Gastrocnemius medialis (tissue), 4 donors: ENCODE measurements around the gene DOCK7.

ENCODE experiments used
- POLR2A ChIP-seq, 2 donors: fragments of 450-650 bp; IDR thresholded peaks; one replicate each; pipeline ENCODE4 v1.6.1; 2017; ENCODE audit warnings: antibody characterized with exemption in 2 of 2, mild to moderate bottlenecking in 2 of 2, moderate library complexity in 2 of 2
- TF ChIP-seq, protein P1 (sequence below), 5 experiments: fragments of 450-650 bp in 3 of 5; fragments of 200-600 bp in 2 of 5; sonication (generic) in 2 of 5; IDR thresholded peaks in 4 of 5; conservative IDR thresholded peaks in 1 of 5; 1 replicate in 4 of 5; 2 replicates in 1 of 5; pipeline ENCODE4 v1.5.1; 2016 to 2019; ENCODE audit warnings: antibody characterized with exemption in 5 of 5, mild to moderate bottlenecking in 3 of 5, moderate library complexity in 3 of 5

DNA sequence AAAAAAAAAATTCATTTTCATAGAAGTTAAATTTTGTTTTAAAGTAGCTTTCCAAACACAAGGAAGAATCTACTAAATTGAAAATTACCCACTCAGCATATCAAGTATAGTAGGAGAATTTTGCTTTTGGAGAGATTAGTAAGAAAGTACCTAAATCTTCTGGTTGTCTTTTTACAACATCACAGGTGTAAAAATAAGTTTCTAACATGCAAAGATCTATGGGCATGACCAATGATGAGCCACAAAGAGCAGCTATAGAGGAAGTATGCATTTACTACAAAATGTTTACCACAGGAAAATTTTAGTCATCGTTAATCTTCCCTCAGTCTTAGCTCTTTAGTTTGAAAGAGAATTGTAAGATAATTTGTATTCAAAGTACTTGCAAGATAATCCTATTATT is 62.8 kb downstream of the DOCK7 start:
- TF ChIP-seq, protein P1, sequence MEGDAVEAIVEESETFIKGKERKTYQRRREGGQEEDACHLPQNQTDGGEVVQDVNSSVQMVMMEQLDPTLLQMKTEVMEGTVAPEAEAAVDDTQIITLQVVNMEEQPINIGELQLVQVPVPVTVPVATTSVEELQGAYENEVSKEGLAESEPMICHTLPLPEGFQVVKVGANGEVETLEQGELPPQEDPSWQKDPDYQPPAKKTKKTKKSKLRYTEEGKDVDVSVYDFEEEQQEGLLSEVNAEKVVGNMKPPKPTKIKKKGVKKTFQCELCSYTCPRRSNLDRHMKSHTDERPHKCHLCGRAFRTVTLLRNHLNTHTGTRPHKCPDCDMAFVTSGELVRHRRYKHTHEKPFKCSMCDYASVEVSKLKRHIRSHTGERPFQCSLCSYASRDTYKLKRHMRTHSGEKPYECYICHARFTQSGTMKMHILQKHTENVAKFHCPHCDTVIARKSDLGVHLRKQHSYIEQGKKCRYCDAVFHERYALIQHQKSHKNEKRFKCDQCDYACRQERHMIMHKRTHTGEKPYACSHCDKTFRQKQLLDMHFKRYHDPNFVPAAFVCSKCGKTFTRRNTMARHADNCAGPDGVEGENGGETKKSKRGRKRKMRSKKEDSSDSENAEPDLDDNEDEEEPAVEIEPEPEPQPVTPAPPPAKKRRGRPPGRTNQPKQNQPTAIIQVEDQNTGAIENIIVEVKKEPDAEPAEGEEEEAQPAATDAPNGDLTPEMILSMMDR (IDR thresholded peaks at IDR 0.05 in 4 of 5, conservative IDR thresholded peaks at IDR 0.05 in 1 of 5) = no peak
- no peak for TF ChIP-seq POLR2A (IDR thresholded peaks at IDR 0.05)
